GM12875 (cell line): ENCODE results near the gene CNP.

Experiments used
- H3K4me3 ChIP-seq: one replicate; pipeline ENCODE4 v1.5.1; 2011; ENCODE audit warnings: low read depth, low read length, control low read depth
- TF ChIP-seq, protein P1 (sequence below): IDR thresholded peaks from 2 replicates; pipeline ENCODE4 v1.5.1; 2011; ENCODE audit warnings: low read depth, mild to moderate bottlenecking, control low read depth, inconsistent platforms, low read length, moderate library complexity, borderline replicate concordance; ENCODE audit not compliant: insufficient read depth

CNP gene

DNA sequence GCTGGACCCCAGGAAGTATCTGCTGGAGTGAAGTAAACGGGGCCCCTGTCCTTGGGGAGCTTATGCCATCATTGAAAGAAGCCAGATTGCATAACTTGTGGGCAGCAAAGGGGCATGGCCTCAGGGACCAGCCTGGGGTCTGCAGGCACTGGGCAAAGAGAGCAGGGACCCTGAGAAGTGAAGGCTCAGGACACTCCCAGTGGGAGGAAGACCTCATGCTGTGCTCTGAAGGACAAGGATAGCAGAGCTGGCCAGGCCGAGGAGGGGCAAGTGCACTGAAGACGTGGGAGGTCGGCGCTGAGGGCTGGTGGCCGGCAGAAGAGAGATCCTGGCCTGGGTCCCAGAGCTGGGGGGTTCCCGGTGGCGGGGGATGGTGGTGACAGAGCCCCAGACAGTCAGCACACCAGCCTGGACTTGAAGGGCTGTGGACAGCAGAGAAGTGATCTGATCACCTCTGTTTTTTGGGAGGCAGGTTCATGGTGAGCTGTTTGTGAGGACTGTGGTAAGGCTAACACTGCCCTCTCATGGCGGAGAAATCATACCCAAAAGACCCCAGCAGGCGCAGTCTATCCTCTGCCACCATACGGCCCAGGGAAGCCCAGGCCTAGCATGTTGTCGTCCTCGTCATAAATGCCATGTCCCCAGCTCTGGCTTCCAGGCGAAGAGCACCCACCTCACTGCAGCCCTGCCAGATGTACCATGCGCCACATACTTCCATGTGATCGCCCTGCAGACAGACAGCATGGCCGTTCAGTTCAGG is 7.1 kb upstream of the CNP start:
- no peak overlapping the region for H3K4me3 ChIP-seq
- TF ChIP-seq, protein P1, sequence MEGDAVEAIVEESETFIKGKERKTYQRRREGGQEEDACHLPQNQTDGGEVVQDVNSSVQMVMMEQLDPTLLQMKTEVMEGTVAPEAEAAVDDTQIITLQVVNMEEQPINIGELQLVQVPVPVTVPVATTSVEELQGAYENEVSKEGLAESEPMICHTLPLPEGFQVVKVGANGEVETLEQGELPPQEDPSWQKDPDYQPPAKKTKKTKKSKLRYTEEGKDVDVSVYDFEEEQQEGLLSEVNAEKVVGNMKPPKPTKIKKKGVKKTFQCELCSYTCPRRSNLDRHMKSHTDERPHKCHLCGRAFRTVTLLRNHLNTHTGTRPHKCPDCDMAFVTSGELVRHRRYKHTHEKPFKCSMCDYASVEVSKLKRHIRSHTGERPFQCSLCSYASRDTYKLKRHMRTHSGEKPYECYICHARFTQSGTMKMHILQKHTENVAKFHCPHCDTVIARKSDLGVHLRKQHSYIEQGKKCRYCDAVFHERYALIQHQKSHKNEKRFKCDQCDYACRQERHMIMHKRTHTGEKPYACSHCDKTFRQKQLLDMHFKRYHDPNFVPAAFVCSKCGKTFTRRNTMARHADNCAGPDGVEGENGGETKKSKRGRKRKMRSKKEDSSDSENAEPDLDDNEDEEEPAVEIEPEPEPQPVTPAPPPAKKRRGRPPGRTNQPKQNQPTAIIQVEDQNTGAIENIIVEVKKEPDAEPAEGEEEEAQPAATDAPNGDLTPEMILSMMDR: peak; percentile 29; the same call in 1 of the 2 replicates

DNA sequence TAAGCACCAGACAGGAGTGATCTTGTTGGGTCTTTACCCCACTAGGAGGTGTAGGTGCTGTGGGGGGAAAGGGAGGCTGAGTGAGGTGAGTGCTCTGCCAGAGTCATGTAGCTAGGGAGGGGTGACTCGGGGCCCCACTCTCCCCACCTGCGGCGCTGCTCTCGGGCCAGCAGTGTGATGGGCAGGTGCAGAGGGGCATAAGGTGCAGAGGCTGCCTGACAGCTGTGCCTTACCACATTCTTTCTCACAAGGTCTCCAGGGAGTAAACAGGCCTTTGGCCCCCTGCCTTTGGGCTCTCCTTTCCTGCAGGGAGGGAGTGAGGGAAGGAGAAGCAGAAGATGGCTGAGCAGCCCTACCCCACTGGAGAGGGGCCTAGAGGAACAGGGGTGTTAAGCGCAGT is 4.5 kb upstream of the CNP start:
- no peak overlapping the region for H3K4me3 ChIP-seq
- TF ChIP-seq, protein P1: no peak

GRCh38 chr17:41962768-41963434 is 3.7 kb upstream of the CNP start:
- H3K4me3 ChIP-seq: no peak overlapping the region
- TF ChIP-seq, protein P1: peak; percentile 81

DNA sequence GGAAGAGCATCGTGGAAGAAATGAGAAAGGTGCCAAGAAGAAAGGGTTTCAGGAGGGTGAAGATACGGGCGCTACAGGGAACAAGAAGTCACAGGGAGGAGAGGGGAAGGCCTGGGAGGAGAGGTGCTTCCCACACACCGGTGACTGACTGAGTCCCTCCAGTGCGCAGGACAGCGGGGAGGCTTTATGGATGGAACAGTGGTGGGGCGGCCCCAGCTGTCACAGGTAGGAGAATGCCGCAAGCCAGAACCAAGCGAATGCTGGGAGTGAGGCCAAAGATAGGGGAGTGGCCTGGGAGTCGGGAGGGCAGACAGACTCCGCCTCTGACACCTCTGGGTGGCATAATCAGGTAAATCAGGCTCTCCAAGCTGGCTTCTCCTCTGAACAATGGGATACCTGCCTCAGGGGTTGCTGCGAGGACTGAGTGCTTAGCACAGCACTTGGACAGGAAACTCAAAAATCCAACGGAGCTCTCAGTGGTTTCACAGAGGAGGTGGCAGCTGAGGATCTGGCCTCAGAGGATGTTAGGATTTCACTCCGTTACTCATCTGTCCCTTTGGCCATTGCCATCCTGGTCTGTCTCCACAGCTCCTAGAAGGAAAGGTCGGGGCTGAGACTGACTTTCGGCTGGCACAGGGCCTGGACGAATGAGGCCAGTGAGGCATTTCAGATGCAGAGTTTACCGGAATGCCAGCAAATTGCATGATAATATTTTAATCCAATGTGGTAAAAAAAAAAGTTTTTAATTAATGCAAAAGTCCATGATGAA is 717 bp upstream of the CNP start:
- peak overlapping the region; percentile 38 for H3K4me3 ChIP-seq
- TF ChIP-seq, protein P1: no peak

DNA sequence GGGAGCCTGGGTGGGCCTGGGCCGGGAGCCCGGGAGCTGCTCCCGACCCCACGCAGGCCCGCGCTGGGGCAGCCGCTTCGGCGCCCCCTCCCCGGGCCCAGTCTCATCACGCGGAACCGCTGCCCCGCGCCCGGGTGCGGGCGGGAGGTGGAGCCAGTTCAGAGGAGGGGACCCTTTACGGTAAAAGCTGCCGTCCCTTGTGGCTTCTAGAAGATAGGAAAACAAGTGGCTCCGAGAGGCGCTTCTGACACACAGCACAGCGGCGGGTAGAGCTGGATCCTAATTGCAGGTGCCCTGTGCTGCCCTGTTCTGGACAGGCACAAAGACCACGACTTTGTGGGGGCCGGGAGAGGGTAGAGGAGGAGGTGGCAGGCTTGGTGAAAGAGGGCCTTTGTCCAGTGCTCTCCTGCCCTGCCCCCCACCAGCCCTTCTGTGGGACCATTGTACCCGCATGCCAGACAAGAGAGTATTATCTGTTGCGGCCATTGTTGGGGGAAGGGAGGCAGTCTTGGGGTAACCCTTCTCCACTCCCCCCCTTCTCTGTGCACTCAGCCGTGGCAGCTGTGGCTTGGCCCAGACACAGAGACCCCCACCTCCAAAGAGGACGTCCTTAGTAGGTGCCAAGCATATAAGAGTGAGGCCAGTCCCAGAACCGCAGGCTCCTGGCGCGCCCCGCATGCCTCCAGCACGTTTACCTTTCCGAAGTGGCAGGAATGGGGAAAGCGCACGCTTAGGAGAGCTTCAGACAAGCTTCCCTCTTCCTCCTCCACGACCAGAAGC is 736 bp downstream of the CNP start:
- peak overlapping the region; percentile 83 for H3K4me3 ChIP-seq
- TF ChIP-seq, protein P1: no peak

GRCh38 chr17:41967921-41968578 is 1.5 kb downstream of the CNP start:
- H3K4me3 ChIP-seq: no peak overlapping the region
- TF ChIP-seq, protein P1: no peak
